Naive thymus-derived CD8-positive, alpha-beta T cell (primary cell): ENCODE measurements around the gene OR56B4. TPM values are rescaled to one million over a fixed set of nuclear protein-coding genes. Genes with fewer than 3 reads are reported as not detected.
"Not testable (repeated sequence)": the region's sequence is repeated elsewhere in the genome, so short reads cannot be mapped to it uniquely, and the experiment has no call there.

Source experiments
- ATAC-seq, 2 donors: fragments of 150-1000 bp; cut with Tn5 transposase in 1 of 2; sonication (Bioruptor Pico), chemical (Tn5 transposase) in 1 of 2; 1 replicate in 1 of 2; 2 replicates in 1 of 2; pipeline ENCODE4 v1.10.0; 2021; ENCODE audit warnings: mild to moderate bottlenecking in 2 of 2, moderate library complexity in 2 of 2
- POLR2A ChIA-PET: fragments of 350-600 bp; sonication (Branson Sonifier 250); formaldehyde crosslinking; loops from one replicate; lab custom pipeline; 2021; ENCODE audit warnings: antibody characterized with exemption; lab: Charles Lee
- DNase-seq, 10 donors: peaks; one replicate each; pipeline versions ENCODE4 v3.0.0 to v3.0.0-alpha.2; 2020 to 2022
- H3K27ac Mint-ChIP-seq, 10 donors: one replicate each; pipeline ENCODE4 v1.8.0; 2020 to 2022; ENCODE audit warnings: mild to moderate bottlenecking in 10 of 10, mixed read lengths in 10 of 10, moderate library complexity in 4 of 10, inconsistent platforms in 1 of 10
- H3K27me3 Mint-ChIP-seq, 5 donors: one replicate each; pipeline ENCODE4 v1.8.0; 2021 to 2022; ENCODE audit warnings: mixed read lengths in 5 of 5
- H3K36me3 Mint-ChIP-seq, 3 donors: one replicate each; pipeline ENCODE4 v1.8.0; 2020 to 2022; ENCODE audit warnings: mixed read lengths in 3 of 3, mild to moderate bottlenecking in 2 of 3, inconsistent platforms in 1 of 3
- H3K4me1 Mint-ChIP-seq, 4 donors: one replicate each; pipeline ENCODE4 v1.8.0; 2021 to 2022; ENCODE audit warnings: mixed read lengths in 4 of 4
- H3K4me3 Mint-ChIP-seq, 10 donors: one replicate each; pipeline ENCODE4 v1.8.0; 2020 to 2022; ENCODE audit warnings: mild to moderate bottlenecking in 10 of 10, mixed read lengths in 10 of 10, moderate library complexity in 6 of 10, inconsistent platforms in 1 of 10
- H3K9me3 Mint-ChIP-seq, 9 donors: one replicate each; pipeline ENCODE4 v1.8.0; 2020 to 2022; ENCODE audit warnings: mixed read lengths in 9 of 9, mild to moderate bottlenecking in 3 of 9, inconsistent platforms in 1 of 9, moderate library complexity in 1 of 9
- polyA plus RNA-seq, 3 donors: library from polyadenylated mRNA; unstranded; fragments of 300-500 nt; fragmentation: Illumina TruSeq; gene quantifications; one replicate each; pipeline ENCODE4 v1.2.3, GENCODE V29; 2021
- total RNA-seq, 8 experiments: library from RNA in 2 of 8; stranded (reverse) in 2 of 8; gene quantifications; one replicate each; pipeline ENCODE4 v1.2.3 and lab custom pipeline; 2021 to 2026

The OR56B4 gene
- total RNA-seq (not detected), polyA plus RNA-seq (under 1 TPM in 1 of 3 donors, not detected in 2; 0.19 TPM), total RNA-seq (lab: John Stamatoyannopoulos, UW) (0 reads per million in 6 experiments)

GRCh38 chr11:6107384-6107783, at the start of gene OR56B4:
TSS of gene OR56B4 (plus strand) at chr11:6107684. CDS start at chr11:6107779, 95 bp downstream.
- H3K36me3 Mint-ChIP-seq, H3K4me1 Mint-ChIP-seq, POLR2A ChIA-PET, H3K9me3 Mint-ChIP-seq, H3K4me3 Mint-ChIP-seq, ATAC-seq, DNase-seq: not testable (repeated sequence)
- H3K27ac Mint-ChIP-seq: peak within 1 kb of the TSS in 1 of 10 donors; percentile 9
- peaks cover 6 to 13% (median 9%) of the 10 kb centered on the region in 5 donors for H3K27me3 Mint-ChIP-seq

GRCh38 chr11:6061475-6061874, 46.0 kb upstream of the OR56B4 start:
- ATAC-seq (no peak), DNase-seq (no peak)
- POLR2A ChIA-PET: no interaction called here
- Mint-ChIP-seq H3K4me3 (no peak overlapping the region), H3K9me3 (no peaks in the 10 kb centered on the region), H3K4me1 (no peaks in the 10 kb centered on the region), H3K27me3 (peaks cover 15 to 54% (median 22%) of the 10 kb centered on the region in 5 donors), H3K36me3 (no peaks in the 10 kb centered on the region), H3K27ac (no peak overlapping the region)

- Mint-ChIP-seq H3K4me1 (no peaks in the 10 kb centered on the region), H3K9me3 (no peaks in the 10 kb centered on the region), H3K36me3 (no peaks in the 10 kb centered on the region), H3K27ac (no peak overlapping the region), H3K27me3 (peaks cover 16 to 52% (median 19%) of the 10 kb centered on the region in 5 donors), H3K4me3 (no peak overlapping the region)
- ATAC-seq: no peak
- no peak for DNase-seq
- POLR2A ChIA-PET: no interaction called here
Observed at GRCh38 chr11:6062691-6063358, 44.7 kb upstream of the OR56B4 start.

GRCh38 chr11:6067502-6067901, 40.0 kb upstream of the OR56B4 start:
- Mint-ChIP-seq H3K4me3 (no peak overlapping the region), H3K27me3 (peaks cover 10 to 22% (median 16%) of the 10 kb centered on the region in 5 donors), H3K9me3 (no peaks in the 10 kb centered on the region), H3K36me3 (no peaks in the 10 kb centered on the region), H3K27ac (no peak overlapping the region), H3K4me1 (no peaks in the 10 kb centered on the region)
- POLR2A ChIA-PET: no interaction called here
- ATAC-seq (no peak), DNase-seq (no peak)

- H3K4me3 Mint-ChIP-seq, H3K27ac Mint-ChIP-seq, POLR2A ChIA-PET, ATAC-seq, H3K4me1 Mint-ChIP-seq, DNase-seq: not testable (repeated sequence)
- peaks cover 2 to 12% (median 3%) of the 10 kb centered on the region in 3 donors for H3K36me3 Mint-ChIP-seq
- peaks cover 3 to 49% (median 37%) of the 10 kb centered on the region in 5 donors for H3K27me3 Mint-ChIP-seq
- H3K9me3 Mint-ChIP-seq: peaks cover 5 to 29% (median 17%) of the 10 kb centered on the region in 9 donors
Observed at GRCh38 chr11:6076443-6076842, 31.0 kb upstream of the OR56B4 start.

- peak overlapping the region in 1 of 10 donors; percentile 9 for H3K27ac Mint-ChIP-seq
- POLR2A ChIA-PET: no interaction called here
- no peak overlapping the region for H3K4me3 Mint-ChIP-seq
- H3K36me3 Mint-ChIP-seq: peaks cover 2 to 12% (median 3%) of the 10 kb centered on the region in 3 donors
- peaks cover 9 to 42% (median 17%) of the 10 kb centered on the region in 9 donors for H3K9me3 Mint-ChIP-seq
- no peak for ATAC-seq
- peaks cover 2 to 54% (median 32%) of the 10 kb centered on the region in 5 donors for H3K27me3 Mint-ChIP-seq
- no peaks in the 10 kb centered on the region for H3K4me1 Mint-ChIP-seq
- no peak for DNase-seq
Observed at GRCh38 chr11:6077723-6078122, 29.8 kb upstream of the OR56B4 start.

GRCh38 chr11:6079463-6079862, 28.0 kb upstream of the OR56B4 start:
- DNase-seq (no peak), ATAC-seq (no peak)
- no peak overlapping the region for H3K4me3 Mint-ChIP-seq
- peaks cover 2 to 47% (median 23%) of the 10 kb centered on the region in 5 donors for H3K27me3 Mint-ChIP-seq
- H3K9me3 Mint-ChIP-seq: peaks cover 12 to 49% (median 19%) of the 10 kb centered on the region in 9 donors
- no peak overlapping the region for H3K27ac Mint-ChIP-seq
- POLR2A ChIA-PET: no interaction called here
- H3K36me3 Mint-ChIP-seq: peaks cover 2 to 16% (median 3%) of the 10 kb centered on the region in 3 donors
- no peaks in the 10 kb centered on the region for H3K4me1 Mint-ChIP-seq

GRCh38 chr11:6083129-6083528, 24.4 kb upstream of the OR56B4 start:
- H3K27ac Mint-ChIP-seq: no peak overlapping the region
- H3K9me3 Mint-ChIP-seq: peaks cover under 1 to 23% (median 10%) of the 10 kb centered on the region in 9 donors
- H3K4me3 Mint-ChIP-seq: no peak overlapping the region
- peaks cover 2 to 33% (median 17%) of the 10 kb centered on the region in 5 donors for H3K27me3 Mint-ChIP-seq
- peaks cover 0 to 4% (median 0%) of the 10 kb centered on the region in 3 donors for H3K36me3 Mint-ChIP-seq
- ATAC-seq (no peak), DNase-seq (no peak)
- no peaks in the 10 kb centered on the region for H3K4me1 Mint-ChIP-seq
- POLR2A ChIA-PET: no interaction called here

- no peak for DNase-seq
- H3K27me3 Mint-ChIP-seq: peaks cover 2 to 19% (median 8%) of the 10 kb centered on the region in 5 donors
- H3K9me3 Mint-ChIP-seq: peaks cover 0 to 23% (median 10%) of the 10 kb centered on the region in 9 donors
- no peak for ATAC-seq
- POLR2A ChIA-PET: no interaction called here
- H3K36me3 Mint-ChIP-seq: peaks cover 0 to 4% (median 0%) of the 10 kb centered on the region in 3 donors
- H3K4me3 Mint-ChIP-seq: no peak overlapping the region
- no peaks in the 10 kb centered on the region for H3K4me1 Mint-ChIP-seq
- no peak overlapping the region for H3K27ac Mint-ChIP-seq
Observed at GRCh38 chr11:6084587-6084986, 22.9 kb upstream of the OR56B4 start.

- H3K4me3 Mint-ChIP-seq: no peak overlapping the region
- peaks cover 0 to 18% (median 6%) of the 10 kb centered on the region in 9 donors for H3K9me3 Mint-ChIP-seq
- H3K27me3 Mint-ChIP-seq: peaks cover 6 to 43% (median 20%) of the 10 kb centered on the region in 5 donors
- H3K4me1 Mint-ChIP-seq: peaks cover 0 to 5% (median 0%) of the 10 kb centered on the region in 4 donors
- POLR2A ChIA-PET: no interaction called here
- ATAC-seq (no peak), DNase-seq (no peak)
- H3K27ac Mint-ChIP-seq: peak overlapping the region in 1 of 10 donors; percentile 43
- H3K36me3 Mint-ChIP-seq: peaks cover 0 to 5% (median 3%) of the 10 kb centered on the region in 3 donors
Observed at GRCh38 chr11:6094186-6094585, 13.3 kb upstream of the OR56B4 start.

- peaks cover 2 to 43% (median 26%) of the 10 kb centered on the region in 5 donors for H3K27me3 Mint-ChIP-seq
- H3K4me3 Mint-ChIP-seq: no peak overlapping the region
- H3K36me3 Mint-ChIP-seq: peaks cover 0 to 5% (median 3%) of the 10 kb centered on the region in 3 donors
- peaks cover 0 to 11% (median 0%) of the 10 kb centered on the region in 4 donors for H3K4me1 Mint-ChIP-seq
- H3K27ac Mint-ChIP-seq: no peak overlapping the region
- no peak for ATAC-seq
- no peak for DNase-seq
- H3K9me3 Mint-ChIP-seq: peaks cover 0 to 12% (median 4%) of the 10 kb centered on the region in 9 donors
- POLR2A ChIA-PET: no interaction called here
Observed at GRCh38 chr11:6095798-6096197, 11.7 kb upstream of the OR56B4 start.

- Mint-ChIP-seq H3K4me3 (no peak overlapping the region), H3K27ac (peak overlapping the region in 1 of 10 donors; percentile 16), H3K9me3 (peaks cover 0 to 12% (median 4%) of the 10 kb centered on the region in 9 donors), H3K4me1 (peaks cover 0 to 11% (median 0%) of the 10 kb centered on the region in 4 donors), H3K27me3 (peaks cover 2 to 43% (median 24%) of the 10 kb centered on the region in 5 donors), H3K36me3 (peaks cover 0 to 5% (median 3%) of the 10 kb centered on the region in 3 donors)
- DNase-seq (no peak), ATAC-seq (no peak)
- POLR2A ChIA-PET: no interaction called here
Observed at GRCh38 chr11:6096417-6096816, 11.1 kb upstream of the OR56B4 start.

- ATAC-seq (no peak), DNase-seq (no peak)
- Mint-ChIP-seq H3K27ac (no peak overlapping the region), H3K9me3 (no peaks in the 10 kb centered on the region), H3K27me3 (peaks cover 2 to 20% (median 12%) of the 10 kb centered on the region in 5 donors), H3K4me1 (peaks cover 0 to 6% (median 0%) of the 10 kb centered on the region in 4 donors), H3K36me3 (peaks cover 0 to 3% (median 0%) of the 10 kb centered on the region in 3 donors), H3K4me3 (no peak overlapping the region)
- POLR2A ChIA-PET: interaction anchor here (0.6 kb wide), 1 partner anchor 274 kb away, joined by 3 read pairs; no protein-coding TSS in a partner anchor
Observed at GRCh38 chr11:6099577-6099976, 7.9 kb upstream of the OR56B4 start.
